NK-92 treated with Interleukin-12 subunit alpha and Interleukin-12 subunit beta, amount 100 ng/mL, for 24 hours (cell line): ENCODE data around the gene ADAR.
"Not testable (repeated sequence)": the region's sequence is repeated elsewhere in the genome, so short reads cannot be mapped to it uniquely, and the experiment has no call there.

Source experiments
- DNase-seq: peaks from one replicate; lab custom pipeline; 2025; lab: John Stamatoyannopoulos, UW

The ADAR gene

GRCh38 chr1:154607609-154608396, at the start of gene ADAR:
Gene ADAR, minus strand, starts transcription at chr1:154608186. Its CDS starts 180 bp downstream, at chr1:154608006.
- peak; percentile 84 for DNase-seq

- no peak for DNase-seq
Measured at GRCh38 chr1:154657556-154657955, 49.6 kb upstream of the ADAR start.

- no peak for DNase-seq
Measured at GRCh38 chr1:154652893-154653292, 44.9 kb upstream of the ADAR start.

- not testable (repeated sequence) for DNase-seq
Measured at GRCh38 chr1:154644724-154645123, 36.7 kb upstream of the ADAR start.

- DNase-seq, result no peak
Measured at GRCh38 chr1:154641534-154641933, 33.5 kb upstream of the ADAR start.

GRCh38 chr1:154639876-154640275, 31.9 kb upstream of the ADAR start:
- no peak for DNase-seq

- no peak for DNase-seq
Measured at GRCh38 chr1:154635171-154635570, 27.2 kb upstream of the ADAR start.

- no peak for DNase-seq
Measured at GRCh38 chr1:154629675-154630073, 21.7 kb upstream of the ADAR start.

- DNase-seq, result no peak
Measured at GRCh38 chr1:154629061-154629674, 21.2 kb upstream of the ADAR start.

GRCh38 chr1:154628121-154628405, 20.1 kb upstream of the ADAR start:
- DNase-seq, result no peak

- peak; percentile 81 for DNase-seq
Measured at GRCh38 chr1:154627257-154628120, 19.5 kb upstream of the ADAR start.

- DNase-seq, result no peak
Measured at GRCh38 chr1:154626456-154627256, 18.7 kb upstream of the ADAR start.

GRCh38 chr1:154624746-154625643, 17.0 kb upstream of the ADAR start:
- no peak for DNase-seq

GRCh38 chr1:154623358-154623757, 15.4 kb upstream of the ADAR start:
- DNase-seq, result no peak

GRCh38 chr1:154622503-154623039, 14.6 kb upstream of the ADAR start:
- no peak for DNase-seq

GRCh38 chr1:154621875-154622274, 13.9 kb upstream of the ADAR start:
- DNase-seq, result no peak

- no peak for DNase-seq
Measured at GRCh38 chr1:154620751-154621150, 12.8 kb upstream of the ADAR start.

GRCh38 chr1:154619181-154619948, 11.4 kb upstream of the ADAR start:
- no peak for DNase-seq

- DNase-seq, result no peak
Measured at GRCh38 chr1:154616659-154617345, 8.8 kb upstream of the ADAR start.
